HepG2 (cell line): ENCODE results near the gene CSTB. TPM values are rescaled to one million over a fixed set of nuclear protein-coding genes. Genes with fewer than 3 reads are reported as not detected.

ENCODE experiments used
- BHLHE40 ChIP-seq: IDR thresholded peaks from 2 replicates; pipeline ENCODE4 v1.6.1; 2011; ENCODE audit warnings: low read length, improper control_type of control experiment
- CBX5 ChIP-seq: sonication (generic); formaldehyde crosslinking; IDR thresholded peaks from 2 replicates; pipeline ENCODE4 v1.4.0; 2020; ENCODE audit warnings: missing genetic modification reagents, borderline replicate concordance
- HDAC6 ChIP-seq: fragments of 200-600 bp; sonication (generic); IDR thresholded peaks from 2 replicates; pipeline ENCODE4 v1.7.0; 2017; ENCODE audit warnings: mild to moderate bottlenecking, antibody characterized with exemption, low read length, low read depth
- MAF1 ChIP-seq: sonication (generic); formaldehyde crosslinking; IDR thresholded peaks from 2 replicates; pipeline ENCODE4 v1.5.0; 2020; ENCODE audit warnings: missing genetic modification reagents, borderline replicate concordance
- MAFF ChIP-seq: IDR thresholded peaks from 2 replicates; pipeline ENCODE4 v1.6.1; 2011; ENCODE audit warnings: low read depth, low read length, improper control_type of control experiment
- RAD21 ChIP-seq: fragments of 450-650 bp; formaldehyde crosslinking; IDR thresholded peaks from 2 replicates; pipeline ENCODE4 v1.5.0; 2020; ENCODE audit warnings: mild to moderate bottlenecking
- RAD51 ChIP-seq: fragments of 450-650 bp; IDR thresholded peaks from 2 replicates; pipeline ENCODE4 v1.6.1; 2016; ENCODE audit warnings: borderline replicate concordance
- RARG ChIP-seq: sonication (generic); formaldehyde crosslinking; IDR thresholded peaks from 2 replicates; pipeline ENCODE4 v1.4.0; 2020; ENCODE audit warnings: low read depth, mild to moderate bottlenecking, missing genetic modification reagents
- RBAK ChIP-seq: sonication (generic); formaldehyde crosslinking; IDR thresholded peaks from 2 replicates; pipeline ENCODE4 v1.5.1; 2020; ENCODE audit warnings: mild to moderate bottlenecking, missing genetic modification reagents
- SETDB1 ChIP-seq: sonication (generic); formaldehyde crosslinking; IDR thresholded peaks from 2 replicates; pipeline ENCODE4 v1.5.1; 2020; ENCODE audit warnings: missing genetic modification reagents, mild to moderate bottlenecking, borderline replicate concordance
- SIX1 ChIP-seq: sonication (generic); formaldehyde crosslinking; IDR thresholded peaks from 2 replicates; pipeline ENCODE4 v1.4.0; 2020; ENCODE audit warnings: missing genetic modification reagents, borderline replicate concordance
- SMAD1 ChIP-seq: sonication (generic); formaldehyde crosslinking; IDR thresholded peaks from 2 replicates; pipeline ENCODE4 v1.4.0; 2020; ENCODE audit warnings: missing genetic modification reagents, low read depth, mild to moderate bottlenecking, borderline replicate concordance
- TAF1 ChIP-seq: sonication (generic); formaldehyde crosslinking; IDR thresholded peaks from 2 replicates; pipeline ENCODE4 v1.4.0; 2020; ENCODE audit warnings: missing genetic modification reagents
- ZNF18 ChIP-seq: sonication (generic); formaldehyde crosslinking; IDR thresholded peaks from 2 replicates; pipeline ENCODE4 v1.8.0; 2022; ENCODE audit warnings: mild to moderate bottlenecking, missing genetic modification reagents; ENCODE audit not compliant: insufficient replicate concordance
- ZNF512 ChIP-seq: sonication (generic); formaldehyde crosslinking; IDR thresholded peaks from 2 replicates; pipeline ENCODE4 v1.4.0; 2020; ENCODE audit warnings: mild to moderate bottlenecking, missing genetic modification reagents
- ZNF709 ChIP-seq: sonication (generic); formaldehyde crosslinking; IDR thresholded peaks from 2 replicates; pipeline ENCODE4 v1.5.0; 2020; ENCODE audit warnings: mild to moderate bottlenecking, missing genetic modification reagents
- ZSCAN25 ChIP-seq: sonication (generic); formaldehyde crosslinking; IDR thresholded peaks from 2 replicates; pipeline ENCODE4 v1.8.0; 2022; ENCODE audit warnings: mild to moderate bottlenecking, missing genetic modification reagents
- ZSCAN29 ChIP-seq: sonication (generic); formaldehyde crosslinking; conservative IDR thresholded peaks from 2 replicates; pipeline ENCODE4 v1.4.0; 2020; ENCODE audit warnings: mild to moderate bottlenecking, missing genetic modification reagents
- polyA plus RNA-seq, 8 experiments: library from polyadenylated mRNA; depleted of rRNA in 3 of 8; stranded (reverse) in 7 of 8; unstranded in 1 of 8; fragments of >200 nt; fragmentation: Illumina TruSeq in 4 of 8; extraction: Trizol in 4 of 8; gene quantifications; 2 replicates each; pipeline versions ENCODE4 v1.2.1 to v1.2.3, GENCODE V29; 2011 to 2016; ENCODE audit warnings: low read depth in 4 of 8, missing spikeins in 1 of 8, mixed read lengths in 1 of 8; ENCODE audit not compliant: insufficient read depth in 1 of 8
- total RNA-seq, 5 experiments: library from RNA; depleted of rRNA; stranded (reverse); fragments of >200 nt; fragmentation: Illumina TruSeq; extraction: Trizol; gene quantifications; 2 replicates each; pipeline ENCODE4 v1.2.3, GENCODE V29; 2016; ENCODE audit warnings: low read depth in 1 of 5
- TF ChIP-seq, protein P1 (sequence below): sonication (generic); formaldehyde crosslinking; IDR thresholded peaks from 2 replicates; pipeline ENCODE4 v1.8.1; 2023; ENCODE audit warnings: missing genetic modification reagents, mild to moderate bottlenecking, borderline replicate concordance
- TF ChIP-seq, protein P2 (sequence below): IDR thresholded peaks from 2 replicates; pipeline ENCODE4 v1.4.0; 2020; ENCODE audit warnings: mild to moderate bottlenecking, missing genetic modification reagents

Gene CSTB
- total and polyA plus RNA-seq, 2 of the 13 experiments (the other 11 are each of a cell fraction or from before 2014, with no cell fraction given) = 11.7 to 94.1 TPM

DNA sequence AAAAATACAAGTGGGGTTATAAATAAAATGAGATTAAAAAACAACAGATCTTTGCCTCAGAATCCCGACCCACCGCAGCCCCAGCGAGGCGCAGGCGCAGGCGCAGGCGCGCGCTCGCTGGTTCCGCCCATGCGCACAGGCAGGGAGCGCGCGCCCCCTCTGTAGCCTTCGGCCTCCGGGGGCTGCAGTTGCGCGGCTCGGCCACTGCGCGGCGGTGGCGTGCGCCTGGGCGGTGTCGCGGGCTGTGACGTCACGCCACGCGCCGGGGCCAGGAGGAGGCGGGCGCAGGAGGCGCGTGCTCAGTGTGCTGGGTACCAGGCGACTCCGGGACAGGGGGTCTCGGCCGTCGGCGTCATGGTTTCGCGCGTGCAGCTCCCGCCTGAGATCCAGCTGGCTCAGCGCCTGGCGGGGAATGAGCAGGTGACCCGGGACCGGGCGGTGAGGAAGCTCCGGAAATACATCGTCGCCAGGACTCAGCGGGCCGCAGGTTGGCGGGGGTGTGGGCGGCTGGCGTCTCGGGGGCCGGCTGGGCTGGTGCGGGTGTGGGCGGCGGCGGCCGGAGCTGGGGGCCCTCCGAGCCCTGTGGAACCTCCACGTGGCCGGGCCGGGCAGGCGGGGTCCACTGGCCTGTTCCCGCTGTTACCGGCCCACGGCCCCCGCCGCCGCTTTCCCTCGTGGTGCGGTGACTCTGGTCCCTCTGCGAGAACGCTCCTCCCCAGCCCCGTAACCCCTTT is 13.3 kb upstream of the CSTB start, which contains the start of gene RRP1 (continued):
- no peak for TF ChIP-seq MAF1 (CRISPR knock-in tag)
- TF ChIP-seq RAD21 = peak; percentile 73
- TF ChIP-seq SETDB1 (CRISPR knock-in tag) = no peak
- TF ChIP-seq RARG (CRISPR knock-in tag) = no peak
- TF ChIP-seq HDAC6 = no peak
- TF ChIP-seq MAFF = no peak
- peak; percentile 24; the same call in 1 of the 2 replicates for TF ChIP-seq ZNF709 (CRISPR knock-in tag)
- no peak for TF ChIP-seq RBAK (CRISPR knock-in tag)
- no peak for TF ChIP-seq SIX1 (CRISPR knock-in tag)
- TF ChIP-seq ZNF18 = peak; percentile 62
- TF ChIP-seq ZSCAN29 (CRISPR knock-in tag) = peak; percentile 54
- TF ChIP-seq, protein P1, sequence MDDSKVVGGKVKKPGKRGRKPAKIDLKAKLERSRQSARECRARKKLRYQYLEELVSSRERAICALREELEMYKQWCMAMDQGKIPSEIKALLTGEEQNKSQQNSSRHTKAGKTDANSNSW (CRISPR knock-in tag) = no peak
- no peak for TF ChIP-seq RAD51
- peak; percentile 70 for TF ChIP-seq TAF1 (CRISPR knock-in tag)
- peak; percentile 55; the same call in 1 of the 2 replicates for TF ChIP-seq ZSCAN25 (CRISPR knock-in tag)
- no peak for TF ChIP-seq ZNF512 (CRISPR knock-in tag)
- TF ChIP-seq SMAD1 (CRISPR knock-in tag) = peak; percentile 93; the same call in 1 of the 2 replicates
- TF ChIP-seq, protein P2, sequence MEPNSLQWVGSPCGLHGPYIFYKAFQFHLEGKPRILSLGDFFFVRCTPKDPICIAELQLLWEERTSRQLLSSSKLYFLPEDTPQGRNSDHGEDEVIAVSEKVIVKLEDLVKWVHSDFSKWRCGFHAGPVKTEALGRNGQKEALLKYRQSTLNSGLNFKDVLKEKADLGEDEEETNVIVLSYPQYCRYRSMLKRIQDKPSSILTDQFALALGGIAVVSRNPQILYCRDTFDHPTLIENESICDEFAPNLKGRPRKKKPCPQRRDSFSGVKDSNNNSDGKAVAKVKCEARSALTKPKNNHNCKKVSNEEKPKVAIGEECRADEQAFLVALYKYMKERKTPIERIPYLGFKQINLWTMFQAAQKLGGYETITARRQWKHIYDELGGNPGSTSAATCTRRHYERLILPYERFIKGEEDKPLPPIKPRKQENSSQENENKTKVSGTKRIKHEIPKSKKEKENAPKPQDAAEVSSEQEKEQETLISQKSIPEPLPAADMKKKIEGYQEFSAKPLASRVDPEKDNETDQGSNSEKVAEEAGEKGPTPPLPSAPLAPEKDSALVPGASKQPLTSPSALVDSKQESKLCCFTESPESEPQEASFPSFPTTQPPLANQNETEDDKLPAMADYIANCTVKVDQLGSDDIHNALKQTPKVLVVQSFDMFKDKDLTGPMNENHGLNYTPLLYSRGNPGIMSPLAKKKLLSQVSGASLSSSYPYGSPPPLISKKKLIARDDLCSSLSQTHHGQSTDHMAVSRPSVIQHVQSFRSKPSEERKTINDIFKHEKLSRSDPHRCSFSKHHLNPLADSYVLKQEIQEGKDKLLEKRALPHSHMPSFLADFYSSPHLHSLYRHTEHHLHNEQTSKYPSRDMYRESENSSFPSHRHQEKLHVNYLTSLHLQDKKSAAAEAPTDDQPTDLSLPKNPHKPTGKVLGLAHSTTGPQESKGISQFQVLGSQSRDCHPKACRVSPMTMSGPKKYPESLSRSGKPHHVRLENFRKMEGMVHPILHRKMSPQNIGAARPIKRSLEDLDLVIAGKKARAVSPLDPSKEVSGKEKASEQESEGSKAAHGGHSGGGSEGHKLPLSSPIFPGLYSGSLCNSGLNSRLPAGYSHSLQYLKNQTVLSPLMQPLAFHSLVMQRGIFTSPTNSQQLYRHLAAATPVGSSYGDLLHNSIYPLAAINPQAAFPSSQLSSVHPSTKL (CRISPR knock-in tag) = peak; percentile 47; the same call in 1 of the 2 replicates
- TF ChIP-seq BHLHE40 = peak; percentile 56; the same call in 1 of the 2 replicates
- no peak; the same call in 1 of the 2 replicates for TF ChIP-seq CBX5 (CRISPR knock-in tag)
